ES-I3 (cell line): ENCODE results near the gene SMYD2.

Experiments
- H3K36me3 ChIP-seq: 2 replicates; pipeline ENCODE4 v1.6.1; 2013; ENCODE audit warnings: mild to moderate bottlenecking, low read length, control low read depth, moderate library complexity; ENCODE audit not compliant: insufficient read depth
- H3K4me1 ChIP-seq: 2 replicates; pipeline ENCODE4 v1.6.1; 2013; ENCODE audit warnings: mild to moderate bottlenecking, control low read depth, low read length; ENCODE audit not compliant: insufficient read depth
- H3K9ac ChIP-seq: 2 replicates; pipeline ENCODE4 v1.6.1; 2013; ENCODE audit warnings: low read depth, mild to moderate bottlenecking, low read length, moderate library complexity
- H3K9me3 ChIP-seq: 2 replicates; pipeline ENCODE4 v1.6.1; 2013; ENCODE audit warnings: mild to moderate bottlenecking, low read length, moderate library complexity; ENCODE audit not compliant: control insufficient read depth, insufficient read depth

The SMYD2 gene

DNA sequence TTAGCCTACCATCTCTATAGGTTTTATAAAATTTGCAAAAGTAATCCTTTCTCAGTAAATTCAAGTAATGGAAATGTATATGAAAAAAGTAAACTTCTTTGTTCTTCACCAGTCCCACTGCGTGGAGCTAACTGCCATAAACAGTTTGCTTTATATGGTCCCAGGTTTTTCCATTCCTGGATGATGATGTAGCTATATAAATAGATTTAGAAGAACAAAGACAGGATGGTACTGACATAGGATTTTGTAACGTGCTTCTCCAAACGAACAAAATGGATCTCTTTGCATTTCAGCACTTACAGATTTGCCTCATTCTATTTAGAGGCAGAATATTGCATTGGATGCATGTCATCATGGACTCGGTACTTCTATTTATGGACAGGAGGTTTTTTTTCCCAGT lies 57.3 kb downstream of the SMYD2 start:
- Histone ChIP-seq H3K36me3 (no peaks in the 10 kb centered on the region), H3K9me3 (no peaks in the 10 kb centered on the region), H3K4me1 (peaks cover 12% of the 10 kb centered on the region), H3K9ac (no peak overlapping the region)

DNA sequence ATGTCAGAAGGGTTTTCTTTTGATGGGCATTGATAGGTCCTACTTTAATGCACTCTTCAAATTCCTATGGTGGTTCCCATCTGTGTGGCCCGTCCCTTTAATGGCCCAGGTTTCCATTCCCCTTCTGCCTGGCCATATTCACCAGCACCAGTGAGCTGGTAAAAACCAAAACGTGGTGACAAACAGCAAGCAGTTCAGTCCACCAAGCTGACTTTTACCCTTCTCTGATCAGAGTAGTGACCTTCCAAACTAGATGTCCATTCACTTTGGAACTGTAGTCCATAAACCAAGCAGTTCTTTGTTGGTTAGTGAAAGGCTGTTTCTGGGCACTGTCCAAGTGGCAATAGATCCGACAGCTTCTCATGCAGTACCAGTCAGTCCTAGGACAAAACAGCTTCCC lies 60.5 kb downstream of the SMYD2 start:
- Histone ChIP-seq H3K4me1 (peaks cover 4% of the 10 kb centered on the region), H3K9ac (no peak overlapping the region), H3K36me3 (0 out of 2 replicates have a peak, but pooled peaks cover 6% of the 10 kb centered on the region), H3K9me3 (0 out of 2 replicates have a peak, but pooled peaks cover 2% of the 10 kb centered on the region)

DNA sequence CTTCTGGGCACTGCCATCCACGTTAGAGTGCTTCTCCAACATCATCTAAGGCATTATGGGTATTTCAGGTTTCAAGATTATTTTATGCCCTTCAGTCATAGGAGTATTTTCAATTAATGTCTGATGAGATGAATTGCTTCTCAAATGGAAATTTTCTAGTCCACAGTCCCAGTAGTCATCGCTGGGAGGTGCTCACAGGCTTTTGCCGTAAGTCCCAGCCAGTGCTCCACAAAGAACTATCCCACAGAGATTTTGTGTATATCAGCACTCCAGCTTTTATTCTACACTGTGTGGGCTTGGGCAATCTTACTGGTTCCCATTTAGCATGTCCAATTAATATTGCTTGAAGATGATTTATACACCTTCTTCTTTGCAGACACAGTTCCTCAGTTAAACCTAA lies 61.0 kb downstream of the SMYD2 start:
- 0 out of 2 replicates have a peak, but pooled peaks cover 6% of the 10 kb centered on the region for H3K36me3 ChIP-seq
- H3K9ac ChIP-seq, result no peak overlapping the region
- H3K4me1 ChIP-seq, result peaks cover 4% of the 10 kb centered on the region
- 0 out of 2 replicates have a peak, but pooled peaks cover 2% of the 10 kb centered on the region for H3K9me3 ChIP-seq

DNA sequence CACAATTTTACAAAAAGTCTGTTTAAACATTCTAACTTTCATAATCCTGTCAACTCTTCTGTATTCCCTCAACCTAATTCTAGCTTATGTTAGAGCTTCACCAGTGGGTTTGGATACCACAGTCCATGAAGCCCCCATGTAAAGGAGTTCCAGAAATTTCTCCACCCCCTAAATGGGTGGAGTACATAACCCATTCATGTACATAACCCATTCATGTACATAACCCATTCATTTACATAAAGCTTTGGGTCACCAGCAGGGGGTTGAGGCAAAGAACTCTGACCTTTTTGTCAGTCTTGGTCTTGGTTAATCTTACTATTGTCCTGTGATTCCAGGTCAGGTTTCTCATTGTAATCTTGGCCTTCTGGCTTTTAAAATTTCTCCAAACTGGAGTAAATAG lies 61.6 kb downstream of the SMYD2 start:
- Histone ChIP-seq H3K9ac (no peak overlapping the region), H3K9me3 (0 out of 2 replicates have a peak, but pooled peaks cover 2% of the 10 kb centered on the region), H3K36me3 (0 out of 2 replicates have a peak, but pooled peaks cover 6% of the 10 kb centered on the region), H3K4me1 (peaks cover 4% of the 10 kb centered on the region)

DNA sequence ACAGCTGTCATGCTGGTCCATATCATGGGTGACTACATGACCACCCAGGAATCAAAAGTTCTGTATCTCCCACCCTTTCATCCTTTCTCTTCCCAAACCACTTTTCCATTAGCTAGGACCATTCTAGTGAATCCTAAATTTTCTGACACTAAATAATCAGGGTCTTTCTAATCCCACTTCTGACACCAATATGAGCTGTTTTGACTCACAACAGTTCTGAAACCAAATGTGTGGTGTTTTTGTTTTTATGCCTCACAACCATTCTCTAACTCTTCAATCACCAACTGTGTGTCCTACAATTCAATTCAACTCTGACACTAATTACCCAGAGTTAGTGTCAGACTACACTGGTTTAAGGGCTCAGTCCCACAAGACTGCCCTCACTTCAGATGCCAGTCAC lies 63.9 kb downstream of the SMYD2 start:
- 0 out of 2 replicates have a peak, but pooled peaks cover 2% of the 10 kb centered on the region for H3K9me3 ChIP-seq
- H3K4me1 ChIP-seq, result peaks cover 8% of the 10 kb centered on the region
- peaks cover 9% of the 10 kb centered on the region; the same call in 1 of the 2 replicates for H3K36me3 ChIP-seq
- no peak overlapping the region for H3K9ac ChIP-seq

DNA sequence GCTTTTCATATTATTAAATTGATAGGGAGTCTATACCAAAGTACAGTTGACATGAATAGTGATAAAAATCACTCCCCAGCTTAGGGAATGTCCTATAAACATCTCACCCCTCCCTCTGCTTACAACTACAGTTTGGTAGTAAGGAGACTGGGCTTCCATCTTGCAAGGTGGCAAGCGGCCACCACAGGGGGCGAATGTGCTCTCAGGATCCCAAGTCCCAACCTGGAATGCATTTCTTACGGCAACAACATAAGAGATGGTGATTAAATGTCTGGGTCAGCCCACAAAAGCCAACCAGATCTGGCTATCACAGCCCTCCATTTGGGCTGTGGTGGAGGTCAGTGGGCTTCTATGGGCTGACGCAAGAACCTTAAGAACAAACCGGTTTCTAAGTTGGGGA lies 68.0 kb downstream of the SMYD2 start:
- Histone ChIP-seq H3K9me3 (0 out of 2 replicates have a peak, but pooled peaks cover 2% of the 10 kb centered on the region), H3K36me3 (peaks cover 22% of the 10 kb centered on the region; the same call in 1 of the 2 replicates), H3K4me1 (peaks cover 12% of the 10 kb centered on the region), H3K9ac (no peak overlapping the region)

DNA sequence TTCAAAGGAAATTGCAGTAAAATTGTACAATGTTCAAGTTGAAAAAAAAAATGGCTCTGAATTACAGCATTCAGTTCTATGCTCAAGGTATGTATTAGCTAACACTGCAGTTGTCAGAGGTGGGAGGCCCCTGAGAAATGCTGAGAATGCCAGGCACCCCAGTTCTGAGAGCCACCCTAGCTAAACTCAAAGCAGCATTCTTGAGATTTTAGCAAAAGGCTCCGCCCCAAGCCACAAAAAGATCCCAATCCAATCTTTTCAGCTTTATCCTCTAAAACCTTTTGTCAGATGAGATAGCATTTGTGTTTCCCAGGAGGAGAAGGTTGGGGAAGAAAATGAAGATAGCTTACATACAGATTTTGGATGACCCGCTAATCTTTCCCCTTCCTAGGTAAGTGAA lies 68.8 kb downstream of the SMYD2 start:
- Histone ChIP-seq H3K36me3 (peaks cover 23% of the 10 kb centered on the region; the same call in 1 of the 2 replicates), H3K4me1 (peaks cover 13% of the 10 kb centered on the region), H3K9ac (no peak overlapping the region), H3K9me3 (0 out of 2 replicates have a peak, but pooled peaks cover under 1% of the 10 kb centered on the region)

DNA sequence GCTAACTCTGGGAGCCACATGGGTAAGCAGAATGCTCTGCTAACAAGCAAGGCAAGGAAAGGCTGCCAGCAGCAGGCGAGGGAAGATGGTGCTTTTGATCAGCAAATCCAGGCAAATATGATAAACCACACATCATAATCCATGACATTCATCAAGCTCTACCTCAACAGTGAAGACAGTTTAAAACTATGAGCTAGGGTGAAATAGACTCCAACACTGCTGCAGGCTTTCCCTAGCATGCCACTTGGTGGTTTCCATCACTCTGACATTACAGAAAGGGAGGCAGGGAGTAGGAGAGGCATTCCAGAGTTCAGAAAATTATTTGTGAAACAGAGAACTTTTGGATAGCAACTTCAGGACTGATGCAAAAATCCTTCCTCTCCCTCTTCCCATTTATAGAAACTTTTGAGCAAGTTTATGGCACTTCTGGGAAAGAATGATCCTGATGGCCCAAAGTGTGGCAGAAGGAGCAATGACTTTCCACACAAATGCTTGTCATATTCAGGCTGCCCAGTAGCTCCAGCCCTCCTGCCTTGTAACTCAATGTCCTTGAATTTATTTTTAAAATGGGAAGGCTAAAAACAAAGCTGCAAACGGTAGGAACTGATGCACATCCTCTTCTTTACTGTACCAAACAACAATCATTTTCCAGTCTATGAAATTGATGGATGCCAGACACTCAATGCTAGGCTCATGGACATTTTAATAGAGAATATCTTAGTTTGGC lies 70.8 kb downstream of the SMYD2 start:
- Histone ChIP-seq H3K9ac (no peak overlapping the region), H3K4me1 (peaks cover 21% of the 10 kb centered on the region), H3K9me3 (no peaks in the 10 kb centered on the region), H3K36me3 (peaks cover 27% of the 10 kb centered on the region)

DNA sequence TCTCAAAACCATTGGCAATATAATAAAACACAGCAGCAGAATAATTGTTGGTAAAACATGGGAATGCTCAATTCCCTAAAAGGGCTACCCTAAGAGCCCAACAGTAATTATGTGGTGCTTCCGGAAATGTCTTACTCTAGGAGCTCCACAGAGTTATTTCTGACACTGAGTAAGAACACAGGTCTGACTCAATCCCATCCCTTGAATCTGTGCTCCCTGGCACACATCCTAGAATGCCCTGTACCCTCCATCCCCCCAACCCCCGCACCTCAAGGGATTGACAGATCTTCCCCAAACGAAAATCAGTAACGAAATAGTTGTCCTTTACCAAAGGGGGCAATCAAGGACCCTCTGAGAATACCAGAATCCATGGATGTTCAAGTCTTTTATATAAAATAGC lies 71.9 kb downstream of the SMYD2 start:
- Histone ChIP-seq H3K4me1 (peaks cover 21% of the 10 kb centered on the region), H3K9me3 (no peaks in the 10 kb centered on the region), H3K36me3 (peaks cover 37% of the 10 kb centered on the region), H3K9ac (no peak overlapping the region)

DNA sequence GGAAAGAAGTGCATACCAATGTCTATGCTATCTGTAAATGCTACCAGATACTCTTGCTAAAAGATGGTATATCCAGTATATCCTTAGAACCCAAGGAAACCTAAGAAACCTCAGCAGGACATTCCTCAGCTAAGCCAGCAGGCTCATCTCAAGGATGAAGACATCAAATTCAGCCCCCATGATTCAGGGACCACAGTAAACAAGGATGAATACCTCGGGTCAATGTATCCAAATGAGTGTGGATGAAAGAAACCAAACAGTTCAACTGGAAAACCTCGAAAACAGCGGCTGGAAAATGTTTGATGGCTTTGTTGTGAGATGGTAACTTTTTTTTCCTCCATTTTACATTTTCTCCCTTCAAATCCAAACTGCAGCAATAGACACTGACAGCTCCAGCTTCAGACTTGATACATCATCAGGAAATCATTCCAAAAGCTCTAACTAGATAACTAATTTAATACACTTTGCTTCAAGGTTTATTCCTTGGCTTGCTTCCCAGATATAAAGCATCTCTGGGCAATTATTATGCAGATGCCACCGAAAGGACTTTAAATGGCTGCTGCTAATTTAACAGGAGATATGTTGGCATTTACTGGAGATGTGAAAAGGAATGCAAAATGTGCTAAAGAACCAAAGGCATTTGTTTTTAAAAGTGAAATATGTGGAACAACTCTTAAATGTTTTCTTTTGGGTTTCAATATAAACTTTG lies 73.6 kb downstream of the SMYD2 start:
- Histone ChIP-seq H3K4me1 (peaks cover 16% of the 10 kb centered on the region), H3K36me3 (peaks cover 41% of the 10 kb centered on the region), H3K9ac (no peak overlapping the region), H3K9me3 (no peaks in the 10 kb centered on the region)

DNA sequence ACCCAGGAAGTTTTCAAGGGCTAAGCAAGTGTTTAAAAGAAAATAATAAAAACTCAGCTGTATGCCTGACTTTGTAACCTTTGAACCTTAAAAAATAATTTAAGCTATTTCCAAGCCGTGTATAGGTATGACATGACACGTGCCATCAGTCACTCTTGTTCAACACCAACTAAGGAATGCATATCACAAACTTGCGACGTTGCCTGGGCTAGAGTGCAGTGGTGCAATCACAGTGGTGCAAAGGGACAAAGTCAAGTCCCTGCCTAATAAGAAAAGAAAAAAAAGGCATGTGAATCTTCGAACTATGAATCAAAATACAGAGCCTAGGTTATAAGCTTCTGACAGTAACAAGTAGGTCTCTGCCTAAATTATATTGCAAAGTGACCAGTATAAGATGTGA lies 79.2 kb downstream of the SMYD2 start:
- Histone ChIP-seq H3K9ac (no peak overlapping the region), H3K36me3 (peaks cover 42% of the 10 kb centered on the region), H3K9me3 (no peaks in the 10 kb centered on the region), H3K4me1 (0 out of 2 replicates have a peak, but pooled peaks cover 5% of the 10 kb centered on the region)

DNA sequence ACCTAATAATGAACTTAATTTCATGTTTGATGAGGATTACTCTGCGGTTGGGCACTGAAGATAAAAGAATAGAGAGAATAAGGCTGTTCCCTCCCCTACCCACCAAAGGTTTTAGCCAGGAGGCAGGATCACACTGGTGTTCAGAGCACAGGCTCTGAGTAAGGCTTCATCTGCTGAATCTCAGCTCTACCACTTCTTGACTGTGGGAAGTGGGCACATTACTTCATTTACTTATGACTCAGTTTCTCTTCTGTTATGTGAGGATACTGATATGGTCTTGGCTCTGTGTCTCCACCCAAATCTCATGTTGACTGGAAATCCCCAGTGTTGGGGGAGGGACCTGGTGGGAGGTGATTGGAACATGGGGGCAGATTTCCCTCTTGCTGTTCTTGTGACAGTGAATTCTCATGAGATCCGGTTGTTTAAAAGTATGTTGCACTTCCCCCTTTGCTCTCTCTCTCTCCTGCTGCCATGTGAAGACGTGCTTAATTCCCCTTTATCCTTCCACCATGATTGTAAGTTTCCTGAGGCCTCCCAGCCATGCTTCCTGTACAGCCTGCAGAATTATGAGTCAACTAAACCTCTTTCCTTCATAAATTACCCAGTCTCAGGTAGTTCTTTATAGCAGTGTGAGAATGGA lies 79.7 kb downstream of the SMYD2 start:
- no peaks in the 10 kb centered on the region for H3K9me3 ChIP-seq
- H3K36me3 ChIP-seq, result peaks cover 39% of the 10 kb centered on the region
- H3K4me1 ChIP-seq, result no peaks in the 10 kb centered on the region
- no peak overlapping the region for H3K9ac ChIP-seq

DNA sequence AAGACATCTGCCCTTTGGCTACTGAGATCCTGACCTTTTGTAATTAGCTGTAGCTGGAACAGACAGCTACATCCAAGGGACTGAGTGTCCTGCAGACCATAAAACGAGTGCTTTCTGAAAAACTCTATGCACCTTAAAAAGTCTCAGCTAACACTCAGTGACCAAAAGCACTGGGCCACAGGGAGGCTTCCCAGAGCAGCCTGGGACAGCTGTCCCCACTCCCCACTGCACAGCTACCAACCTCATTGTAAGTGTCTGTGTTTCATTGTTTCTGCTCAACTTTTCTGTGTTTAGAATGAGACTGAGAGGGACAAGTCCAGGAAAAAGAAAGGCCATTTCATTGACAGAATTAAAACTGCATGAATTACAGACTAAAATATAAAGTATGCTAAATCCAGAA lies 80.7 kb downstream of the SMYD2 start:
- Histone ChIP-seq H3K36me3 (peaks cover 32% of the 10 kb centered on the region), H3K9me3 (no peaks in the 10 kb centered on the region), H3K4me1 (no peaks in the 10 kb centered on the region)

DNA sequence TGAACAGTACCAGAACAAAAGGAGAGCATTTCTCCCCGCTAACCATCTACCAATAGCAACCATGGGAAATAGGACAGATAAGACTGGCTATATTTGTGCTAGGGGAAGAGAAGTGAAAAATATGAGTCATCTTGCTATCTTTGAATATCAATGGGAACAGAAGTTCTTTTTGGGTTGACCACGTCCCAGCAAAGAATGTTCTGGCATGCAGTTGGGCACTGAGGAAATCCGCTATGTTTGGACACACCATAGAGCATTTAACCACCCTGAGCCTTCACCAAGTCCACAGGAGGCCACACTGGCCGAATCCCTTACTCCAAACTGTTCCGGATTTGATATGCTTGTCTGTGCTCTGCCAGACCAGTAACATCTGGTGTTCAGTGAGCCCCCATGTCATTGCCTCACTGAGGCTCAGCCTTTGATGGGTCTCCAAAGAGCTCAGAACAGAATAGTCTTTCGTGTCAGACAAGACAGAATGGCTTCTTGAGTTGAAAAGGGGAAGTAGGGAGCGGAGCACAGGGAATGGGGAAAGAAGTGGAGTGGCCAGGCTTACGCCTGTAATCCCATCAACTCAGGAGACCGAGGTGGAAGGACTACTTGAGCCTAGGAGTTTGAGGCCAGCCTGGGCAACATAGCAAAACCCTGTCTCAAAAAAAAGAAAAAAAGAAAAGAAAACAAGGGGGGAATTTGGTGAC lies 81.4 kb downstream of the SMYD2 start:
- H3K36me3 ChIP-seq, result peaks cover 27% of the 10 kb centered on the region
- no peaks in the 10 kb centered on the region for H3K4me1 ChIP-seq
- H3K9ac ChIP-seq, result no peak overlapping the region
- H3K9me3 ChIP-seq, result no peaks in the 10 kb centered on the region

More for the DNA sequence above, 80.7 kb downstream of the SMYD2 start:
- no peak overlapping the region for H3K9ac ChIP-seq
